Activated CD8-positive, alpha-beta memory T cell treated with anti-CD3 and anti-CD28 coated beads, Interleukin-2, amount 50 U/mL, for 1 hour (primary cell): ENCODE measurements around the gene OSGIN1.

ENCODE experiments used
- DNase-seq: peaks from one replicate; pipeline ENCODE4 v3.0.0-alpha.2; 2020; ENCODE audit errors: extremely low read depth

The OSGIN1 gene

GRCh38 chr16:83925957-83926725 lies 26.9 kb upstream of the OSGIN1 start:
- no peak for DNase-seq

GRCh38 chr16:83926726-83927397 lies 26.2 kb upstream of the OSGIN1 start:
- no peak for DNase-seq

- no peak for DNase-seq
Measured at GRCh38 chr16:83928341-83929055, 24.5 kb upstream of the OSGIN1 start.

GRCh38 chr16:83929811-83930555 lies 23.1 kb upstream of the OSGIN1 start:
- DNase-seq: no peak

GRCh38 chr16:83930730-83931500 lies 22.1 kb upstream of the OSGIN1 start:
- no peak for DNase-seq

GRCh38 chr16:83931556-83931955 lies 21.5 kb upstream of the OSGIN1 start:
- DNase-seq: no peak

GRCh38 chr16:83932304-83932703 lies 20.7 kb upstream of the OSGIN1 start:
- no peak for DNase-seq

GRCh38 chr16:83932955-83933673 lies 19.9 kb upstream of the OSGIN1 start:
- DNase-seq: no peak

- DNase-seq: no peak
Measured at GRCh38 chr16:83933885-83934683, 19.0 kb upstream of the OSGIN1 start.

- DNase-seq: no peak
Measured at GRCh38 chr16:83934684-83934977, 18.4 kb upstream of the OSGIN1 start.

GRCh38 chr16:83935005-83935857 lies 17.8 kb upstream of the OSGIN1 start:
- DNase-seq: no peak

- no peak for DNase-seq
Measured at GRCh38 chr16:83935858-83936255, 17.2 kb upstream of the OSGIN1 start.

- no peak for DNase-seq
Measured at GRCh38 chr16:83936581-83937165, 16.4 kb upstream of the OSGIN1 start.

GRCh38 chr16:83937267-83937666 lies 15.8 kb upstream of the OSGIN1 start:
- no peak for DNase-seq

- DNase-seq: no peak
Measured at GRCh38 chr16:83937922-83938885, 14.8 kb upstream of the OSGIN1 start.

- DNase-seq: no peak
Measured at GRCh38 chr16:83939266-83939855, 13.7 kb upstream of the OSGIN1 start.

- DNase-seq: no peak
Measured at GRCh38 chr16:83940119-83940518, 12.9 kb upstream of the OSGIN1 start.
